Ovary (tissue), 3 donors: ENCODE measurements around the gene KCNK13.

Source experiments
- EP300 ChIP-seq: sonication (generic); formaldehyde crosslinking; IDR thresholded peaks from one replicate; pipeline ENCODE4 v1.6.1; 2017; ENCODE audit warnings: antibody characterized with exemption
- POLR2A ChIP-seq: fragments of 450-650 bp; IDR thresholded peaks from one replicate; pipeline ENCODE4 v1.6.1; 2017; ENCODE audit warnings: antibody characterized with exemption, mild to moderate bottlenecking, moderate library complexity
- TF ChIP-seq, protein P1 (sequence below), 3 donors: fragments of 450-650 bp in 2 of 3; fragments of 200-600 bp in 1 of 3; IDR thresholded peaks; one replicate each; pipeline versions ENCODE4 v1.5.1 to v1.8.0; 2016 to 2022; ENCODE audit warnings: antibody characterized with exemption in 3 of 3, mild to moderate bottlenecking in 1 of 3
- donor health status: DM: no; HTN: no; CAD: no.

DNA sequence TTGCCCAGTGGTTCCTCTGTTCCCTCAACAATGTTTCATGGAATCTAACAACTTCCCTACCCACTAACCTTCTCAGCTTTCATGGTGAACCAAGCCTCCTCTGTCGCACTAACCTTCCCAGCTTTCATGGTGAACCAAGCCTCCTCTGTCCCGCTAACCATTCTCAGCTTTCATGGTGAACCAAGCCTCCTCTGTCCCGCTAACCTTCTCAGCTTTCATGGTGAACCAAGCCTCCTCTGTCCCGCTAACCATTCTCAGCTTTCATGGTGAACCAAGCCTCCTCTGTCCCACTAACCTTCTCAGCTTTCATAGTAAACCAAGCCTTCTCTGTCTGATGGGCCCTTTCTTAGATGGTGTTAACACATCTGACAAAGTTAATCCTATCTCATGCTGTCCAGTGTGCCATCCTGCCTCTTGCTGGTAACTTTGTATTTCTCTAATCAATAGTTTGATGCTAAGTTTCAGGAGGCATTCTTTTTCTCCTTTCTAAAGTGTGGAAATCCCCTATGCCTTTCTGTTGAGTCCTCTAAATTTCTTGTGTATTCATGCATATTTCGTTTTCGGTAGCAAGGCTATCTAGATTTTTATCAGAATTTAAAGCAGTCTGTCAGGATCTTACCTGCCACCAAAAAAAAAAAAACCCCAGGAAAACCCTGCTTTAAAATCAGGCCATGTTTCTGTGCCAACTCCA, 26.8 kb upstream of the KCNK13 start:
- TF ChIP-seq, protein P1, sequence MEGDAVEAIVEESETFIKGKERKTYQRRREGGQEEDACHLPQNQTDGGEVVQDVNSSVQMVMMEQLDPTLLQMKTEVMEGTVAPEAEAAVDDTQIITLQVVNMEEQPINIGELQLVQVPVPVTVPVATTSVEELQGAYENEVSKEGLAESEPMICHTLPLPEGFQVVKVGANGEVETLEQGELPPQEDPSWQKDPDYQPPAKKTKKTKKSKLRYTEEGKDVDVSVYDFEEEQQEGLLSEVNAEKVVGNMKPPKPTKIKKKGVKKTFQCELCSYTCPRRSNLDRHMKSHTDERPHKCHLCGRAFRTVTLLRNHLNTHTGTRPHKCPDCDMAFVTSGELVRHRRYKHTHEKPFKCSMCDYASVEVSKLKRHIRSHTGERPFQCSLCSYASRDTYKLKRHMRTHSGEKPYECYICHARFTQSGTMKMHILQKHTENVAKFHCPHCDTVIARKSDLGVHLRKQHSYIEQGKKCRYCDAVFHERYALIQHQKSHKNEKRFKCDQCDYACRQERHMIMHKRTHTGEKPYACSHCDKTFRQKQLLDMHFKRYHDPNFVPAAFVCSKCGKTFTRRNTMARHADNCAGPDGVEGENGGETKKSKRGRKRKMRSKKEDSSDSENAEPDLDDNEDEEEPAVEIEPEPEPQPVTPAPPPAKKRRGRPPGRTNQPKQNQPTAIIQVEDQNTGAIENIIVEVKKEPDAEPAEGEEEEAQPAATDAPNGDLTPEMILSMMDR (IDR thresholded peaks at IDR 0.05) = no peak
- no peak for TF ChIP-seq EP300
- no peak for TF ChIP-seq POLR2A
